Chondrocyte (in vitro differentiated cells): ENCODE results near the gene SLC7A14. TPM values are rescaled to one million over a fixed set of nuclear protein-coding genes. Genes with fewer than 3 reads are reported as not detected.

Source experiments
- DNase-seq: peaks from one replicate; pipeline ENCODE4 v3.0.0; 2021; ENCODE audit warnings: mixed read lengths, low spot score
- H3K27ac Mint-ChIP-seq: one replicate; pipeline ENCODE4 v1.8.0; 2021; ENCODE audit warnings: mild to moderate bottlenecking, moderate library complexity, mixed read lengths; ENCODE audit not compliant: unreplicated experiment
- H3K27me3 Mint-ChIP-seq: 2 replicates; pipeline ENCODE4 v1.8.0; 2021; ENCODE audit warnings: low read depth, mixed read lengths
- H3K36me3 Mint-ChIP-seq: 2 replicates; pipeline ENCODE4 v1.8.0; 2021; ENCODE audit warnings: low read depth, mixed read lengths
- H3K4me1 Mint-ChIP-seq: 2 replicates; pipeline ENCODE4 v1.8.0; 2021; ENCODE audit warnings: low read depth, mild to moderate bottlenecking, mixed read lengths
- H3K4me3 Mint-ChIP-seq: one replicate; pipeline ENCODE4 v1.8.0; 2021; ENCODE audit warnings: mild to moderate bottlenecking, moderate library complexity, mixed read lengths; ENCODE audit not compliant: unreplicated experiment
- H3K9me3 Mint-ChIP-seq: 2 replicates; pipeline ENCODE4 v1.8.0; 2021; ENCODE audit warnings: low read depth, mixed read lengths
- total RNA-seq: library from RNA; stranded (reverse); gene quantifications from 3 replicates; pipeline ENCODE4 v1.2.1, GENCODE V29; 2021
- TF ChIP-seq, protein P1 (sequence below): fragments of 200-600 bp; sonication (generic); IDR thresholded peaks from 2 replicates; pipeline ENCODE4 v1.5.0; 2021; ENCODE audit warnings: antibody characterized with exemption, mild to moderate bottlenecking, moderate library complexity

Gene SLC7A14
- total RNA-seq, 1 donor from 2014 or later = 0.02 TPM

DNA sequence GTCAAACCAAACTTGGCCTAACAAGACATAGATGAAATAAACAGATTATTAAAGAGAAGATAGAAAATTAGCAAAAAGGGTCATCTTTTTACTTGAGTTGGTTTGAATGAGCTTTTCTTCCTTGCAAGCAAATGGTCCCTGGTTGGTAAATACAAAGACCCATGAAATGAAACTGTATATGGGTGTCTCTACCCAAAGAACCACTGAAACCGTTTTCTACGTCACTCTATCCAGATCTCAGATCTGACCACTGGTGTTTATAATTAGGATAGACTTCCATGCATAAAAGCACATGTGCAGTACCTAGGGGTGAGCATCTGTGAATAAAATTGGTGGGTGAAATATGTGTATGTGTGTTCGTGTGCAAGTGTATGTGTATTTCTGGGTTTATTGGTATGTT lies 94.0 kb downstream of the SLC7A14 start:
- TF ChIP-seq, protein P1, sequence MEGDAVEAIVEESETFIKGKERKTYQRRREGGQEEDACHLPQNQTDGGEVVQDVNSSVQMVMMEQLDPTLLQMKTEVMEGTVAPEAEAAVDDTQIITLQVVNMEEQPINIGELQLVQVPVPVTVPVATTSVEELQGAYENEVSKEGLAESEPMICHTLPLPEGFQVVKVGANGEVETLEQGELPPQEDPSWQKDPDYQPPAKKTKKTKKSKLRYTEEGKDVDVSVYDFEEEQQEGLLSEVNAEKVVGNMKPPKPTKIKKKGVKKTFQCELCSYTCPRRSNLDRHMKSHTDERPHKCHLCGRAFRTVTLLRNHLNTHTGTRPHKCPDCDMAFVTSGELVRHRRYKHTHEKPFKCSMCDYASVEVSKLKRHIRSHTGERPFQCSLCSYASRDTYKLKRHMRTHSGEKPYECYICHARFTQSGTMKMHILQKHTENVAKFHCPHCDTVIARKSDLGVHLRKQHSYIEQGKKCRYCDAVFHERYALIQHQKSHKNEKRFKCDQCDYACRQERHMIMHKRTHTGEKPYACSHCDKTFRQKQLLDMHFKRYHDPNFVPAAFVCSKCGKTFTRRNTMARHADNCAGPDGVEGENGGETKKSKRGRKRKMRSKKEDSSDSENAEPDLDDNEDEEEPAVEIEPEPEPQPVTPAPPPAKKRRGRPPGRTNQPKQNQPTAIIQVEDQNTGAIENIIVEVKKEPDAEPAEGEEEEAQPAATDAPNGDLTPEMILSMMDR = no peak
- DNase-seq = no peak
- H3K27me3 Mint-ChIP-seq = no peaks in the 10 kb centered on the region
- H3K4me3 Mint-ChIP-seq = no peak overlapping the region
- H3K4me1 Mint-ChIP-seq = peaks cover 6% of the 10 kb centered on the region
- no peaks in the 10 kb centered on the region for H3K9me3 Mint-ChIP-seq
- no peak overlapping the region for H3K27ac Mint-ChIP-seq
- H3K36me3 Mint-ChIP-seq = no peaks in the 10 kb centered on the region

DNA sequence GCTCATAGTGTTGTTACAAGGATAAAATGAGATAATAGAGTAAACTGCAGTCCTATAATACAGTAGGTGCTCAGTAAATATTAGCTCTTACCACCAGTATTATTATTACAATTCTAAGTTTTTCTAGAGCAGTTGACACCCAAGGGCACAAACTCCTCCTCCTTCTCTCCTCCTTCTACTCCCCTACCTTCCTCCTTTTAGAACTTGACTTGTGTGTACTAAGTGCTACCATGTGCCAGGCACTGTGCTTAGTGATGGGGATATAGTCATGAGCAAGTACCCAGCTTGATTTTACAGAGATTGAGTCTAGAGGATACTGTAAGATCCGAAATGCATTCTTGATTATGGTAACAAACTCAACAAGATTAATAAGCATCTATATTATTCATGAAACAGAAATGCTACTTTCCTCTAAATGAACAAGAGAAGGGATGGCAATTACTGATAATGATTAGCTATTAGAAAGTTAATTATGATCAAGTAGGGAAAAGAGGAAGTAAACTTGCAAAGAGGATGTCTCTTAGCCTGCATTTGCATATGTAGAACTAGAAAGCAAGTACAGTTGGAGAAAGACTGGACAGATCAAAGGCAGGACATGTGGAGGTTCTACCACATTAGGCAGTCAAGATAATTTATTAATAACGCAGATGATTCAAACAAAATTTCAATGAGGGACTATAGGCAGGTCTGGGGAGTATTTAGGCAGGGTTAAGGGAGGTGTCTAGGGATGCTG lies 94.9 kb downstream of the SLC7A14 start:
- Mint-ChIP-seq H3K9me3 (no peaks in the 10 kb centered on the region), H3K36me3 (peaks cover 2% of the 10 kb centered on the region), H3K4me3 (no peak overlapping the region), H3K27me3 (no peaks in the 10 kb centered on the region), H3K27ac (no peak overlapping the region), H3K4me1 (peaks cover 6% of the 10 kb centered on the region)
- TF ChIP-seq, protein P1 = no peak
- DNase-seq = no peak

DNA sequence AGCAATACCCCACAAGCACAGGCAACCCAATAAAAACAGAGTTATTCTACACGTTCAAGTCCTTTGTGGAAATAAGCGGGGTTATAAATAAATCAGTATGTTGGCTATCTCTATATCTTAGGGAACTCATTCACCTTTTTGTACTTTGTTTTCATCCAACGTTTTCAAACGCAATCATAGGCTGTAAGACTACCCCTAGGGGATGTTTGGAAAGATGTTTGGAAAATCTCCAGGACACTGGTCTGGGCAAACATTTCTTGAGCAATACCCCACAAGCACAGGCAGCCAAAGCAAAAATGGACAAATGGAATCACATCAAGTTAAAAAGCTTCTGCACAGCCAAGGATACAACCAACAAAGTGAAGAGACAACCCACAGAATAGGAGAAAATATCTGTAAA lies 97.1 kb downstream of the SLC7A14 start:
- no peaks in the 10 kb centered on the region for H3K27me3 Mint-ChIP-seq
- no peak overlapping the region for H3K27ac Mint-ChIP-seq
- H3K4me3 Mint-ChIP-seq = no peak overlapping the region
- peaks cover 3% of the 10 kb centered on the region for H3K36me3 Mint-ChIP-seq
- no peaks in the 10 kb centered on the region for H3K9me3 Mint-ChIP-seq
- TF ChIP-seq, protein P1 = no peak
- DNase-seq = no peak
- H3K4me1 Mint-ChIP-seq = peaks cover 11% of the 10 kb centered on the region

DNA sequence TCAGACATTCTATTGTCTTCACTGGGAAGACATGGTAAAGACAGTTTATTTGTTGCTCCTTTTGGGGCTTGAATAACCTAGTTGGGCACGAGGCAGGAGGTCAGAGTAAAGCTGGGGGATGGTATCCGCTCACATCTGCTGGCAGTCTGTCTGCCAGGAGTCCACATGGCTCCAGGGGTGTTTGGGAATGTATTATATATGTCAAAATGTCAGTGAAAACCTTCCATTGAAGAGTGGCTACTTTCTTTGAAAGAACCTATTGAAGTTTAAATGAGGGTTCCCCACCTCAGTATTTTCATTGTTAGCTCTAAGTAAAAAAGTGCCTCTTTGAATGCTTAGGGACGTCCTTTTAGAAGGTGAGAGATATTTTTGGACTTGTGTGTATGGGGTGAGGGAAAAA lies 98.8 kb downstream of the SLC7A14 start:
- Mint-ChIP-seq H3K36me3 (peaks cover 3% of the 10 kb centered on the region), H3K4me1 (peaks cover 5% of the 10 kb centered on the region), H3K9me3 (no peaks in the 10 kb centered on the region), H3K27me3 (no peaks in the 10 kb centered on the region), H3K4me3 (no peak overlapping the region), H3K27ac (no peak overlapping the region)
- DNase-seq = no peak
- TF ChIP-seq, protein P1 = no peak

DNA sequence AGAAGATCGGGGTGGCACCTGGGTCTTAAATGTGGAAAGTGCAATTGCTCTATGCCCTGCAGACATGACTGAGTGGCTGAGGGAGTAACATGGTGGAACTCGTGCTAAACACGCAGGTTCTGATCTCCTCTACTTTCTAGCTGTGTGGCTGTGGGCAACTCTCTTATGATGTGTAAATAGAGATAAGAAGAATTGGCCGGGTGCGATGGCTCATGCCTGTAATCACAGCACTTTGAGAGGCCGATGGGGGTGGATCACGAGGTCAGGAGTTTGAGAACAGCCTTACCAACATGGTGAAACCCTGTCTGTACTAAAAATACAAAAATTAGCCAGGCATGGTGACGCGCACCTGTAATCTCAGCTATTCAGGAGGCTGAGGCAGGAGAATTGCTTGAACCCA lies 99.5 kb downstream of the SLC7A14 start:
- peaks cover 3% of the 10 kb centered on the region for H3K36me3 Mint-ChIP-seq
- H3K27ac Mint-ChIP-seq = no peak overlapping the region
- H3K4me1 Mint-ChIP-seq = peaks cover 5% of the 10 kb centered on the region
- no peak for DNase-seq
- no peaks in the 10 kb centered on the region for H3K9me3 Mint-ChIP-seq
- TF ChIP-seq, protein P1 = no peak
- H3K27me3 Mint-ChIP-seq = no peaks in the 10 kb centered on the region
- H3K4me3 Mint-ChIP-seq = no peak overlapping the region
